Measurements from ENCODE around the gene RAB28. TPM values are rescaled to one million over a fixed set of nuclear protein-coding genes. Genes with fewer than 3 reads are reported as not detected.
"Not testable (repeated sequence)": the region's sequence is repeated elsewhere in the genome, so short reads cannot be mapped to it uniquely, and the experiment has no call there.

Gene RAB28
- total RNA-seq, 2 experiments from 2014 or later: 16.3 to 17.3 TPM

- POLR2A ChIA-PET: no interaction called here
- CTCF ChIA-PET: no interaction called here
Measured at GRCh38 chr4:13461191-13461905, 22.8 kb downstream of the RAB28 start.

- ChIA-PET POLR2A (no interaction called here), CTCF (no interaction called here)
Measured at GRCh38 chr4:13455411-13455810, 28.7 kb downstream of the RAB28 start.

DNA sequence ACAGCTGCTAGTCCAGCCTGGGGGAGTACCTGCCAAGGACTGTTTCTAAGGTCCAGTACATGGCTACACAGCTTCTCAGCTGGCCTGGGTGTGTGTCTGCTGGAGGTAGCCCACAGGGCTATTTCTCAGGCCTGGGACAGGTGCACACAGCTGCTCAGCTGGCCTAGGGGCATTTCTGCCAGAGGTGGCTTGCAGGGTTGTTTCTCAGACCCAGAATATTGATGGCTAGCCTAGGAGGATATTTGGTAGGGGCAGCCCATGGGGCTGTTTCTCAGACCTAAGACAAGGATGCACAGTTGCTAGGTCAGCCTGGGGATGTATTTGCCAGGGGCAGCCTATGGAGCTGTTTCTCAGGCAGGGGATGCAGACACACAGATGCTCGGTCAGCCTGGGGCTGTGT lies 29.4 kb downstream of the RAB28 start:
- POLR2A ChIA-PET: no interaction called here
- CTCF ChIA-PET: no interaction called here

GRCh38 chr4:13452927-13453579 lies 31.1 kb downstream of the RAB28 start:
- CTCF ChIA-PET: no interaction called here
- POLR2A ChIA-PET: no interaction called here

DNA sequence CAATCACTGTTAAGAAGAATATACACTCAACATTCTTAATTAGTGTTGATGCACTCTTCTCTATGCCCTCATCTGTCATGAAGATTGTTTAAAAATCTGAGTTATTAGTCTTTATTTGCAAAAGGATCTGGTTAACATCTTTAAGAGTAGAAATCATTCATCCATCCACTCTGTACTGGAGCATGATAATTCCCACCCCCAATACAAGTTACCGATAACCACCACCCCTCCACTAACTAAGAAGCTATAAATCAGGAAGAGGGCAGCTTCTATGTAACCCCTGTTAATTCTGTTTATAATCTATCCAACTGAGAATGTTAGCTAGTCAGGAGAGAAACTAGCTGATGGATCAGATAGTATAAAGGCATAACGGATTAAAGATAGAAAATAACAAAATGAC lies 34.5 kb downstream of the RAB28 start:
- CTCF ChIA-PET: no interaction called here

GRCh38 chr4:13445841-13446790 lies 38.0 kb downstream of the RAB28 start:
- CTCF ChIA-PET: no interaction called here
- POLR2A ChIA-PET: no interaction called here

More for the DNA sequence above, 34.5 kb downstream of the RAB28 start:
- POLR2A ChIA-PET: no interaction called here

- POLR2A ChIA-PET: no interaction called here
- CTCF ChIA-PET: no interaction called here
Measured at GRCh38 chr4:13441506-13441905, 42.6 kb downstream of the RAB28 start.

- CTCF ChIA-PET: no interaction called here
Measured at GRCh38 chr4:13436962-13437361, 47.2 kb downstream of the RAB28 start.

DNA sequence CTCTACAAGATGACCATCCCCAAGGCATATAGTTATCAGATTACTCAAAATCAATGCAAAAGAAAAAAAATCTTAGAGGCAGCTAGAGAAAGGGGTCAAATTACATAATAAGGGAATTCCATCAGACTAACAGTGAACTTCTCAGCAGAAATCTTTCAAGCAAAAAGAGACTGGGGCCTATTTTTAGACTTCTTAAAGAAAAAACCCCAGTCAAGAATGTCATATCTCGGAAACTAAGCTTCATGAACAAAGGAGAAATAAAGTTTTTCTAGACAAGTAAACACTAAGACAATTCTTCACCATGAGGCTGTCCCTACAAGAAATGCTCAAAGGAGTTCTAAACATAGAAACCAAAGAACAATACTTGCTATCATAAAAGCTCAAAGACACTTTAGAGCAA lies 51.7 kb downstream of the RAB28 start:
- CTCF ChIA-PET: no interaction called here
- POLR2A ChIA-PET: no interaction called here

More at GRCh38 chr4:13436962-13437361, 47.2 kb downstream of the RAB28 start:
- POLR2A ChIA-PET: no interaction called here

- ChIA-PET POLR2A (no interaction called here), CTCF (interaction anchor here (1.8 kb wide), 1 partner anchor 13 kb away, joined by 5 read pairs; no protein-coding TSS in a partner anchor)
Measured at GRCh38 chr4:13430834-13431568, 53.1 kb downstream of the RAB28 start.

DNA sequence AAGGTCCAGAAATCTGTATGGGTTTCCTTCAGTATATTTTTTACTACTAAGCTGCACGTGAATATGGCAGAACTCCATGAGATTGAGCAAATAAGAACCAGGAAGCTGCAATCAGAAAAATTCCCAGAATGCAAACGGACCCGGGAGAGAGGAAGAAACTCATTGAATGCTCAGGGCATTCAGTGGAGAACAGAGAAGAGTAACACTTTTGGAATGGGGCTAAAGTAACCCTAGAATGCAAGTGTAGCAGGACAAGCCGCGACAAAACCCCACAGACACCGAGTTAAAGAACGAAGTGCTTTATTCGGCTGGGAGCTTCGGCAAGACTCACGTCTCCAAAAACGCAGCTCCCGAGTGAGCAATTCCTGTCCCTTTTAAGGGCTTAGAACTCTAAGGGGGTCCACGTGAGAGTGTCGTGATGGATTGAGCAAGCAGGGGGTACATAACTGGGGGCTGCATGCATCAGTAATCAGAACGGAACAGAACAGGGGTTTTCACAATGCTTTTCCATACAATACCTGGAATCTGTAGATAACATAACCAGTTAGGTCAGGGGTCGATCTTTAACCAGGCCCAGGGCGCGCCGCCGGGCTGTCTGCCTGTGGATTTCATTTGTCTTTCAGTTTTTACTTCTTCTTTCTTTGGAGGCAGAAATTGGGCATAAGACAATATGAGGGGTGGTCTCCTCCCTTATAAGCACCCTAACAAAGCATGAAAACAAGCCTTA lies 56.4 kb downstream of the RAB28 start:
- POLR2A ChIA-PET: no interaction called here
- CTCF ChIA-PET: no interaction called here

DNA sequence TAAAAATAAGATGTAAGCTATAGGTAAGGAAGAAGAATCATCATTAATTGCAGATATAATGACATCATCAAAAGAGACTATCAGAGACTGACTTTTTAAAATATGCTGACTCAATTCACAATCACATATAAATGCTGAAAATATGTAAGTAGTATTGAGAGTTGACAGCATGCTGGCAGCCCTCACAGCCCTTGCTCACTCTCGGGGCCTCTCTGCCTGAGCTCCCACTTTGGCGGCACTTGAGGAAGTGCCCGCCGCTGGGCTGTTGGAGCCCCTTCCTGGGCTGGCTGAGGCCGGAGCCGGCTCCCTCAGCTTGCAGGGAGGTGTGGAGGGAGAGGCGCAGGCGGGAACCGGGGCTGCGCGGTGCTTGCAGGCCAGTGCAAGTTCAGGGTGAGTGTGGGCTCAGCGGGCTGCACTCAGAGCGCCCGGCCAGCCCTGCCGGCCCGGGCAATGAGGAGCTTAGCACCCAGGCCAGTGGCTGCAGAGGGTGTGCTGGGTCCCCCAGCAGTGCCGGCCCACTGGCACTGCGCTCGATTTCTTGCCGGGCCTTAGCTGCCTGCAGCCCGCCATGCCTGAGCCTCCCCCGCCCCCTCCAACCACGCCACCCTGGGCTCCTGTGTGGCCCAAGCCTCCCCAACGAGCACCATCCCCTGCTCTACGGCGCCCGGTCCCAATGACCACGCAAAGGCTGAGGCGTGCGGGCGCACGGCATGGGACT lies 68.9 kb downstream of the RAB28 start:
- POLR2A ChIA-PET: no interaction called here
- CTCF ChIA-PET: no interaction called here

GRCh38 chr4:13413729-13414437 lies 70.3 kb downstream of the RAB28 start:
- CTCF ChIA-PET: no interaction called here
- POLR2A ChIA-PET: no interaction called here

GRCh38 chr4:13411942-13412341 lies 72.2 kb downstream of the RAB28 start:
- ChIA-PET POLR2A (no interaction called here), CTCF (no interaction called here)

DNA sequence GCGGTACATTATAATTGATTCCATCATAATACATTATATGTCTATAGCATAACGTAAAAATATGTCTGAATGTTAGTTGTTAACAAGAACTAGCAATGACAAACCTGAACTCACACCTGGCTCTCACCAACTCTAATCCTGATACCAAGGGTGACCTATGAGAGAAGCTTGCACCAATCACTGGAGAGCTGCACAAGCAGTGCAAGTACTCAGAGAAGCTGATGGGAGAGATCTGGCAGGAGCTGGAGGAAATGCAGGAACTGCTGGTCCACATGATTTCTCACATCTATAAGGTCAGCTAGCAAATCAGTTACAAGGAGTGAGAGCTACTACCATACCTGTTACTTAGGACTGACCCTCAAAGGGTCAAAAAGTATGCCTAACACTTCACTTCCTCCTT lies 74.8 kb downstream of the RAB28 start:
- ChIA-PET POLR2A (no interaction called here), CTCF (no interaction called here)

- POLR2A ChIA-PET, CTCF ChIA-PET: not testable (repeated sequence)
Measured at GRCh38 chr4:13406156-13406555, 78.0 kb downstream of the RAB28 start.

- POLR2A ChIA-PET: no interaction called here
Measured at GRCh38 chr4:13403833-13404232, 80.3 kb downstream of the RAB28 start.

DNA sequence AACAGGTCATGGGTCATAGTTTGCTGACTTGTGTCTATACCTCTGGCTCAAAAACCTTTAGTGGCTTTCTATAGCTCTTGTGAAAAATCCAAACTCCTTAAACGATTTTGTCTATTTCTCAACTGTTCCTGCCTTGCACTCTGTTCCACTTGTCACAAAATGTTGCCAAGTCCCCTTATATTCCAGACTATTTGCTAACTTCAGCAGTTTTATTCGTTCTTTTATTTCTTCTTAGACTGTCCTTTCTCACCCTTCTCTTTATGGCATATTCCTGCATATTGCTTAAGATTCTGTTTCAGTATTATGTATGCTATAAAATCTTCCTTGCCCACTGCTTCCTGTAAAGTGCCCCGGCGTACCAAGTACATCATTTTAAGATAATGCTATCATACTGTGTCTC lies 80.8 kb downstream of the RAB28 start:
- ChIA-PET CTCF (no interaction called here), POLR2A (no interaction called here)

More at GRCh38 chr4:13403833-13404232, 80.3 kb downstream of the RAB28 start:
- CTCF ChIA-PET: no interaction called here
